Lung (tissue), 16 donors: ENCODE results near the gene PPM1F. TPM values are rescaled to one million over a fixed set of nuclear protein-coding genes. Genes with fewer than 3 reads are reported as not detected.

Experiments used
- ATAC-seq: fragments of 200-7000 bp; cut with Tn5 transposase; one replicate; pipeline ENCODE4 v1.9.1; 2020; ENCODE audit warnings: moderate number of reproducible peaks; ENCODE audit not compliant: insufficient read depth, low FRiP score
- DNase-seq, 3 donors: peaks; one replicate each; pipeline ENCODE4 v3.0.0-alpha.2; 2013 to 2017
- H3K27ac ChIP-seq, 2 donors: one replicate each; pipeline ENCODE4 v1.5.1; 2013; ENCODE audit warnings: mild to moderate bottlenecking in 2 of 2, moderate library complexity in 2 of 2, control low read depth in 1 of 2, inconsistent platforms in 1 of 2, low read depth in 1 of 2, low read length in 1 of 2
- H3K27me3 ChIP-seq, 3 donors: one replicate each; pipeline ENCODE4 v1.5.1; 2013; ENCODE audit warnings: low read length in 2 of 3; ENCODE audit not compliant: control insufficient read depth in 3 of 3, insufficient read depth in 3 of 3
- H3K36me3 ChIP-seq, 4 donors: one replicate each; pipeline ENCODE4 v1.5.1; 2013; ENCODE audit warnings: low read length in 4 of 4, mild to moderate bottlenecking in 1 of 4, moderate library complexity in 1 of 4; ENCODE audit not compliant: control insufficient read depth in 4 of 4, insufficient read depth in 4 of 4
- H3K4me1 ChIP-seq, 5 donors: one replicate each; pipeline ENCODE4 v1.5.1; 2013; ENCODE audit warnings: low read length in 5 of 5, mild to moderate bottlenecking in 2 of 5, moderate library complexity in 1 of 5; ENCODE audit not compliant: control insufficient read depth in 5 of 5, insufficient read depth in 5 of 5
- H3K4me3 ChIP-seq: one replicate; pipeline ENCODE4 v1.5.1; 2013; ENCODE audit warnings: mild to moderate bottlenecking, control low read depth, moderate library complexity
- H3K9ac ChIP-seq, 2 donors: one replicate each; pipeline ENCODE4 v1.5.1; 2013; ENCODE audit warnings: low read length in 2 of 2, control low read depth in 1 of 2; ENCODE audit not compliant: insufficient read depth in 1 of 2
- H3K9me3 ChIP-seq, 4 donors: one replicate each; pipeline ENCODE4 v1.5.1; 2013; ENCODE audit warnings: low read length in 3 of 4, mild to moderate bottlenecking in 1 of 4, moderate library complexity in 1 of 4; ENCODE audit not compliant: control insufficient read depth in 4 of 4, insufficient read depth in 3 of 4
- CTCF ChIP-seq: IDR thresholded peaks from 2 replicates; pipeline ENCODE4 v1.5.1; 2012; ENCODE audit warnings: mild to moderate bottlenecking; ENCODE audit errors: control extremely low read depth, extremely low read depth
- WGBS, 2 donors: extraction: QIAGEN DNeasy Blood & Tissue Kit; methylation state at CpG; one replicate each; pipeline ENCODE4 v1.1.7; 2013; 5-methylcytosine and 5-hydroxymethylcytosine counted together
- long read RNA-seq, 5 donors: transcript quantifications; one replicate each; lab custom pipeline, GENCODE V29; 2026
- polyA plus RNA-seq, 2 donors: library from polyadenylated mRNA; stranded (reverse); fragments of 200-250 nt; gene quantifications; one replicate each; pipeline ENCODE4 v1.2.1, GENCODE V29; 2013
- total RNA-seq, 2 donors: library from RNA; depleted of rRNA in 1 of 2; stranded (reverse); fragments of >200 nt in 1 of 2; gene quantifications; one replicate each; pipeline ENCODE4 v1.2.1, GENCODE V29; 2014 to 2021
- donor health status: control.
- donor health status: control.
- donor health status: Bipolar disorder and iron deficiency.
- donor health status: healthy.
- donor health status: DM: yes; HTN: yes; CAD: no.

PPM1F gene, protein sequence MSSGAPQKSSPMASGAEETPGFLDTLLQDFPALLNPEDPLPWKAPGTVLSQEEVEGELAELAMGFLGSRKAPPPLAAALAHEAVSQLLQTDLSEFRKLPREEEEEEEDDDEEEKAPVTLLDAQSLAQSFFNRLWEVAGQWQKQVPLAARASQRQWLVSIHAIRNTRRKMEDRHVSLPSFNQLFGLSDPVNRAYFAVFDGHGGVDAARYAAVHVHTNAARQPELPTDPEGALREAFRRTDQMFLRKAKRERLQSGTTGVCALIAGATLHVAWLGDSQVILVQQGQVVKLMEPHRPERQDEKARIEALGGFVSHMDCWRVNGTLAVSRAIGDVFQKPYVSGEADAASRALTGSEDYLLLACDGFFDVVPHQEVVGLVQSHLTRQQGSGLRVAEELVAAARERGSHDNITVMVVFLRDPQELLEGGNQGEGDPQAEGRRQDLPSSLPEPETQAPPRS
- total RNA-seq: 10 to 100 TPM; 32.2 to 62.4 TPM
- polyA plus RNA-seq: 10 to 100 TPM; 25.8 to 32.9 TPM
- long read RNA-seq, donor 1, full-length matches to known transcripts: 6 of 6 reads
- long read RNA-seq, donor 1, partial matches to known transcripts: 0 of 6 reads
- long read RNA-seq, donor 1, other reads (novel, unspliced or antisense): 0 of 6 reads
- long read RNA-seq, donor 2, full-length matches to known transcripts: 5 of 18 reads
- long read RNA-seq, donor 2, partial matches to known transcripts: 13 of 18 reads
- long read RNA-seq, donor 2, other reads (novel, unspliced or antisense): 0 of 18 reads
- long read RNA-seq, donor 3, full-length matches to known transcripts: 3 of 3 reads
- long read RNA-seq, donor 3, partial matches to known transcripts: 0 of 3 reads
- long read RNA-seq, donor 3, other reads (novel, unspliced or antisense): 0 of 3 reads
- long read RNA-seq, donor 4: 0 reads
- long read RNA-seq, donor 5, full-length matches to known transcripts: 7 of 7 reads
- long read RNA-seq, donor 5, partial matches to known transcripts: 0 of 7 reads
- long read RNA-seq, donor 5, other reads (novel, unspliced or antisense): 0 of 7 reads

DNA sequence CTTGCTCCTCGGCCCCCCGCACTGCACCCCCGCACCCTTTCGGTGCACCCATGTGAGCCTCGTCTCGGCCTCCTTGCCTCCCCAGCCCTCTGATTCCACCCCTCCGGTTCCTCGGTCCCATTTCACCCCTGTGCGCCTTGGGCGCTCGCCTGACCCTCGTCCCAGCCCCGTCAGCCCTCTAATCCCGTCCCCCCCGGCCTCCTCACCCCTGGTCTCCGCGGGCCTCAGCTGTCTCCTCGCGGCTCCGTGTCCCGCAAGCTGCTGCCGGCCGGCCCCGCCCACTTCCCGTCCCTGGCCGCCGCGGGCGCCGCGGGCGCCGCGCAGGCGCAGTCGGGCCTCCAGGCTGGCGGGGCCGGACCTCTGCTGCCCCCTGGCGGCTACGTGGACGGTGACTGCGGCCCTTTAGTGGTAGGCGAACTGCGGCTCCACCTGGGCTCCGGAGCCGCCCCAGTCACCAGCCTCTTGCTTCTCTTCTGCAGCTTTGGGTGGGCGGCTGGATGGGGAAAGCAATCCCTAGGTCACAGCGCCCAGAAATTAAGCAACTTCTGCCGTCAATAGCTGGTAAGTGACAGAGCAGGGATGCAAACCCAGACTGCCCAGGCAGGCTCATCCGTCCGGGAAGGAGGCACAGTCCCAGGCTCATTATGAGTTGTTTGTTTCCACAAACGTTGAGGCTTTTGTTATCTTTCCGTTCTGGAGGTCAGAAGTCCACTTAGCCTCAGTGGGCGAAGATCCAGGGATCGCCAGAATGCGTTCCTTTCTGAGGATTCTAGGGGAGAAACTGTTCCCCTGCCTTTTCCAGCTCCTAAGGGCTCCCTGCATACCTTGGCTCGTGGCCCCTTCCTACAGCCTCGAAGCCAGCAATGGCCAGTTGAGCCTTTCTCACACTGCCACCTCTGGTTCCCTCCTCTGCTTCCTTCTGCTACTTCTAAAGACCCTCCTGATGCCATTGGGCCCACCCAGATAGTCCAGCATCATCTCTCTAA, at the start of gene PPM1F:
PPM1F (minus strand) TSS at position 263 of the 986 bp plus-strand sequence. CDS start 6,800 bp downstream, outside the sequence.
- ATAC-seq (peak; percentile 95), DNase-seq (peak; percentile 83 to 90 (median 85))
- Histone ChIP-seq H3K4me1 (peaks cover 0 to 12% (median 6%) of the 10 kb centered on the region in 5 donors), H3K27ac (peak within 1 kb of the TSS; percentile 5 to 92), H3K9ac (no peak within 1 kb of the TSS), H3K27me3 (no peaks in the 10 kb centered on the region), H3K36me3 (peaks cover 0 to 2% (median 0%) of the 10 kb centered on the region in 4 donors), H3K9me3 (no peaks in the 10 kb centered on the region), H3K4me3 (peak within 1 kb of the TSS; percentile 91)
- TF ChIP-seq CTCF: peak; percentile 94
- 11 to 12% methylated on average over 57 to 58 of the region's 58 CpGs for WGBS, 2 donors

DNA sequence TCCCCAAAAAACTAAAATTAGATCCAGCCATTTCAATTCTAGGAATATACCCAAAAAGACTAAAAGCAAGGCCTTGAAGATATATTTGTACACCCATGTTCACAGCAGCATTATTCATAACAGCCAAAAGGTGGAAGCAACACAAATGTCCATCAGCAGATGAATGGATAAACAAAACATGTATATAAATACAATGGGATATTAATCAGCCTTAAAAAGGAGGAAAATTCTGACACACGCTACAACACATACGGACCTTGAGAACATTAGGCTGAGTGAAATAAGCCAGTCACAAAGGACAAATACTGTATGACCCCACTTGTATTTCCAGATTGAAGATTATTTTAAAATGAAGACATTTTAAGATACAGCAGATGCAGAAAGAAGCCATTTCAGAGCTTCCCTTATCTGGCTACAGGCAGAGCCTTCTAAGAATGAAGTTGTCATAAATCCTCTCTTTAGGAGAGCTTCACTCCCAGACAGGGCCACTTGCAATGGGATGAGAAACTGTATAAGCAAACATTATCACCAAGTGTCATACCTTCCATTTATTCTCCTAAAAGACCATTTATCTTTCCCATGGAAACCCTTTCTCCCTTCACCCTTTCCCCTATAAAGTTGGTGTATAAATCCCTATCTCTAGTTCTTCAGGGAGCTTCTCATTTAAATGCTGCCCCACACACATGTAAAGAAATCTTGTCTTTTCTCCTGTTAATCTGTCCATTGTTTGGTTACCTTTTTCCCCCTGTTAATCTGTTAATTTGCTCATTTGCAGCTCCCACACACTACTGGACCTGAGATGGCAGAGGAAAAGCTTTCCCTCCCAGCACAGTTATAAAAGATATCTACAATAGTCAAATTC, 49.2 kb upstream of the PPM1F start:
- DNase-seq: no peak
- H3K27me3 ChIP-seq: peaks cover 0 to 6% (median 0%) of the 10 kb centered on the region in 3 donors
- no peak overlapping the region for H3K27ac ChIP-seq
- WGBS, 2 donors: 64 to 79% methylated on average over 2 of the region's 2 CpGs
- H3K9me3 ChIP-seq: no peaks in the 10 kb centered on the region
- ATAC-seq: no peak
- H3K36me3 ChIP-seq: no peaks in the 10 kb centered on the region
- no peaks in the 10 kb centered on the region for H3K4me1 ChIP-seq
- TF ChIP-seq CTCF: no peak
- H3K4me3 ChIP-seq: no peak overlapping the region
- no peak overlapping the region for H3K9ac ChIP-seq
